Measurements from ENCODE around the gene CCDC142.

CCDC142 gene

GRCh38 chr2:74482801-74483674 is at the start of gene CCDC142, which contains the start of gene TTC31:
Gene CCDC142, minus strand, starts transcription at chr2:74482998. Its CDS starts 161 bp downstream, at chr2:74482837.
Gene TTC31, plus strand, starts transcription at chr2:74483081. Its CDS starts 15 bp downstream, at chr2:74483096.
- DNase-seq: peak; percentile 94

DNA sequence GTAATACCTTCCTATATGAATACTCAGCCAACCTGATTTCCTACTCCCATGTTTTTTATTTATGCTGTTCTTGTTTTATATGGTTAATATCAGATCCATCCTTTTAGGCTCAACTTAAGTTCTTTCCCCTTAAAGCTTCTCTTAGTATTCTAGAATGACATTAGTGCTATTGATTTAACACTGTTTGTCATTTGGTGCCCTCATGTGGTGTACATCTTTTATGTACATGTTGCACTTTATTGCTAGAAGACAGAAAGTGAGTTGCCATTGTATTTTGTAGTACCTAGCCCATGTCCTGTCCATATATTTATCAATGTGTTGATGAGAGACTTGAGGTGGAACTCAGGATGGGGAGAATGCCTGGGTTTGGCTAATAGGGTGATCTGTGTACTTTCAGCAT is 49.4 kb upstream of the CCDC142 start:
- no peak for DNase-seq

GRCh38 chr2:74531666-74532065 is 48.9 kb upstream of the CCDC142 start:
- DNase-seq: no peak

DNA sequence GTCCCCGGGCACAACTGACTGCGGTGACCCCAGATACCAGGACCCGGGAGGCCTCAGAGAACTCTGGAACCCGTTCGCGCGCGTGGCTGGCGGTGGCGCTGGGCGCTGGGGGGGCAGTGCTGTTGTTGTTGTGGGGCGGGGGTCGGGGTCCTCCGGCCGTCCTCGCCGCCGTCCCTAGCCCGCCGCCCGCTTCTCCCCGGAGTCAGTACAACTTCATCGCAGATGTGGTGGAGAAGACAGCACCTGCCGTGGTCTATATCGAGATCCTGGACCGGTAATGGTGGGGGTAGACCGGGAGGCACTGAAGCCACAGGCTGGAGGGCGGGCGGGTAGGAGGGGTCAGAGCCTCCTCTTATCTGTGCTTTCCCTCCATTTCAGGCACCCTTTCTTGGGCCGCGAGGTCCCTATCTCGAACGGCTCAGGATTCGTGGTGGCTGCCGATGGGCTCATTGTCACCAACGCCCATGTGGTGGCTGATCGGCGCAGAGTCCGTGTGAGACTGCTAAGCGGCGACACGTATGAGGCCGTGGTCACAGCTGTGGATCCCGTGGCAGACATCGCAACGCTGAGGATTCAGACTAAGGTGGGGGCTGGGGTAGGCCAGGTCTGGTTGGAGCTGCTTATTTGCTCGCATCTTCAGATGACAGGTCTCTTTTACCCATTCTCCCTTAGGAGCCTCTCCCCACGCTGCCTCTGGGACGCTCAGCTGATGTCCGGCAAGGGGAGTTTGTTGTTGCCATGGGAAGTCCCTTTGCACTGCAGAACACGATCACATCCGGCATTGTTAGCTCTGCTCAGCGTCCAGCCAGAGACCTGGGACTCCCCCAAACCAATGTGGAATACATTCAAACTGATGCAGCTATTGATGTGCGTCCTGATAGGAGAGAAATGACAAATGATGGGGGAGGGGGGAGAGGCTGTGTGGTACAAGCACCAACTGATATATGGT is 47.7 kb upstream of the CCDC142 start:
- peak; percentile 68 for DNase-seq

- DNase-seq: peak; percentile 95
Observed at GRCh38 chr2:74529357-74530238, 46.8 kb upstream of the CCDC142 start, which contains the start of the genes AUP1 and HTRA2. Gene AUP1, minus strand, starts transcription at chr2:74529706. Its CDS starts 77 bp downstream, at chr2:74529629. Gene HTRA2, plus strand, starts transcription at chr2:74529933. Its CDS starts 74 bp downstream, at chr2:74530007.

DNA sequence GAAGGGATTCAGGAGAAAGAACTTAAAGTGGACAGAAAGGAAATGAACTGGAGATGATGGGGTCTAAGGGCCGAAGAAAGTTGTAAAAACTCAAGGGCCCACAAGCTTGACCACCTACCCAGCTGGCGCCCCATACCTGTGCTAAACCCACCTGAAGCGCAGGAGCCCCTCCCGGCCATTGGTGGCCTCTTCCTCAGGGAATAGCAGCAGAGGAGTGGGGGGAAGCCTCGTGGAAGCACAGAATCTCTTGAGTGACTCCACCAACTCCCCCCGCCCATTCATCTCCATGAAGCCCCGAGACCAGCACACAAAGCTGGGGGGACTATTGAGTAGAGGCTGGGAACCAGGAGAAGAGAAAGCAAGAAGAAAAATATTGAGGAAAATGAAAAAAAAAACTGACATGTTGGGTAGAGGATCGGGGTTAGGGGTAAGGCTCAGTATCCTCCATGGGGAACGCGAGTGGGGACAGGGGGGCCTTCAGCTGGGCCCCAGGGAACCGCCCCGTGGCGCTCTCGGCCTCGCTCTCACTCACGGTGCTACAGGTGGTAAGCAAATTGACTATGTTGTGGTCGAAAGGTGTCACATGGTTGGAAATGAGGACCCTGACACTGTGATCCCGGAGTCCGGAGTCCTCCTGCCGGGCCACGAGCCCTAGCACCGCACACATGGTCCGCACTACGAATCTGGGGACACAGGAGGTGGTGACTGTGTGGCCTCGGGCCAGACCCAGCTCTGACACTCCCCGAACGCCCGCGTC is 46.0 kb upstream of the CCDC142 start:
- DNase-seq: peak; percentile 33

DNA sequence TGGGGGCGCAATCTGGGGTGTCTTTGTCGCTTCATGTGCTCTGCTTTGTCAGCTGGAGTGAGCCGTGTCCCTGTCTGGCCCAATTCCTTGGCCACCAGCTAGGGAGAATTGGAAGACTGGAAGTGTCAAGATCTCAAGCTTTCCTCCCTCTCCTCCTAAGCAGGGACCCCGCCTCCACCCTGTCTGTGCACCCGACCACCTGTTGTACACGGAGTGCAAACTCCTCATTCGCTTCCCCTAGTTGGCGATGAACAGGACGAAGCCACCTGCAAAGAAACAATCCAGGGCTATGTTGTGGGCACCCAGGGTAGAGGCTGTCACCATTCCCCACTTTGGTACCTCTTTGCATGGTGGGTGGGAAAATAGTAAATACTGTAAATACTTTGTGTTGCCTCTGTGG is 44.9 kb upstream of the CCDC142 start:
- DNase-seq: no peak

DNA sequence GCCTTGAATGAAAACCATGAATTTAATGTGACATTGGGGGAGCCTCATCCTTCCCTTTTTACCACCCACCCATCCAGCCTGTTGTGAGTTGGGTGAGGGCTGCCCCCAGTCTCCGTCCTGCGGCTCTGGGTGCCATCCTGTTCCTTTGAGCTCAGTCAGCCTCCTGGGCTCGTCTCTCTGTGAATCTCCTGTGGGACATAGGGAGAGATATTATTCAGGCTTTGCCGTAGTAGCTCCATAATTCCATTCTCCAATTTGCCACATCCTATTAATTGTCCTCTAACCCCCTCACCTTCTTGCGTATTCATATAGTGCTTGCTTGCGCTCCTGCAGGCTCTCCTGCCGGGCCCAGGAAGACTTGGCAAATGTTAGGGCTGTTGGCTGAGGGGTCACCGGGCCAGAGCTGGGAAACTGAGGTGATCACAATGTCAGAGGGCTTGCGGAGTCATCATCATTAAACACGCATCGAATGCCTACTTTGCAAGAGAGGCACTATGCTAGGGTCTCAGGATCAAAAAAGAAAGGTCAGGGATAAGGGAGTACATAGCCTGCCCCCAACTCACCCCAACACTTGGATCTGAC is 43.9 kb upstream of the CCDC142 start:
- DNase-seq: no peak

- peak; percentile 69 for DNase-seq
Observed at GRCh38 chr2:74525717-74526648, 43.2 kb upstream of the CCDC142 start, which contains the start of gene DQX1. Gene DQX1, minus strand, starts transcription at chr2:74526231. Its CDS starts 502 bp downstream, at chr2:74525729.

GRCh38 chr2:74524955-74525716 is 42.3 kb upstream of the CCDC142 start:
- DNase-seq: no peak

DNA sequence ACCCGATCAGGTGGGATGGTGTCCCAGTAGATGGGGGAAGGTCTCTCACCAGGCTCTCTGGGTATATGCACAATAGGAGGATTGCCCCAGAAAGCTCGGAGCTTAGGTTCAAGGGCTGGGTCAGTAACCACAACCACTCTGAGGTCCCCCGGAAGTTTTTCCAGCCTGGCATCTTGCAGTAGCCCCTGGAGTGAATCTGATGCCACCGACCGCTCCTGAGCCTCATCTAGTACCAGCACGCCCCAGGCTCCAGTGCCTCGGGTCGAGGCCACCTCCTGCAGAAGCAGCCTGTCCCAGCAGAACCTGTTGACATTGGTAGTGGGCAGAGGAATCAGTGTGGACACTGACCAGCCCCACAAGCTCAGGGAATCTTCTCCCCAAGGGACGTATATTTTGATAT is 41.2 kb upstream of the CCDC142 start:
- no peak for DNase-seq

DNA sequence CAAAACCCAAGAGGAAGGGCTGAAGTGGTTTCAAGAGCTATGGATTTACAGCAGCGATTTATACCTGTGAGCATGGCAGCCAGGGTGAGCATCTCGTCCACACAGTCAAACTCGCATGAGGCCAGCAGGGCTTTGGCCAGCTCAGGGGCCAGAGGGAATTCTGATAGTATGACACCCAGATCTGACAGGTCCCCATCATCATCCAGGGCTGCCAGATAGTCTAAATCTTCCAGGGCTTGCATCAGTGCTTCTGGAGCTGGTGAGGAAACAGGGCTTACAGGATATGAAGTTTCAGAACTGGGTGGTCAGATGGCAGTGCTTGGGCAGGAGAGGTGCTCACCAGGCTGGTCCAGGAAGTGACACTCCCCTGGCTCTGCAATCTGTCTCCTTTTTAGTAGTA is 39.7 kb upstream of the CCDC142 start:
- DNase-seq: no peak

GRCh38 chr2:74516650-74517049 is 33.9 kb upstream of the CCDC142 start:
- no peak for DNase-seq

GRCh38 chr2:74515981-74516633 is 33.3 kb upstream of the CCDC142 start:
- peak; percentile 79 for DNase-seq

DNA sequence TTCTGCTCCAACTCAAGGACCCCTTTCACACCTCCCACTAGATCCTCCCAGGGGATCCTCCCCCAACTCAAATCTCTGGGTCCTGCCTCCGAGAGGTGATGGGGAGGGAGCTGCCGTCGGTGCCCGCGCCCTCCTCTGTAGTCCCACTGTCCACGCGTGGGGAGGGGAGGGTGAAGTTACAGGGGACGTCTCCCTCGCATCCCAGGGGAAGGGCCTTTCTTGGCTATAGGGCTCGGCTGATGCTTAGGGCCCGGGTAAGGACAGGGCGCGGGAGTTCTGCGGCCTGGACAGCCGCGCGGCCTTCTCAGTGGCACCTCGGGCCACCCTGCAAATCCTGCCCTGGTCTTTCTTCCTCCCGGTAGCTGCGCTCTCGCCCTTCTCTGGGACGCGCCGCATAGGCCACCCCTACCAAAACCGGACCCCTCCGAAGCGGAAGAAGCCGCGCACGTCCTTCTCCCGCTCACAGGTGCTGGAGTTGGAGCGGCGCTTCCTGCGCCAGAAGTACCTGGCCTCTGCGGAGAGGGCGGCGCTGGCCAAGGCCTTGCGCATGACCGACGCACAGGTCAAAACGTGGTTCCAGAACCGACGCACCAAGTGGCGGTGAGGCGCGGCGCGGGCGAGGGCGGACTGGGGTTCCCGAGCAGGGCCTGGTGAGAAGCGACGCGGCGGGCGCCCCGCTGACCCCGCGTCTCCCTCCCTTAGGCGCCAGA is 32.6 kb upstream of the CCDC142 start:
- DNase-seq: no peak

GRCh38 chr2:74514368-74515270 is 31.8 kb upstream of the CCDC142 start, which contains the start of gene TLX2:
Gene TLX2, plus strand, starts transcription at chr2:74514450. Its CDS starts 357 bp downstream, at chr2:74514807.
- DNase-seq: no peak

All from CD4-positive, alpha-beta T cell treated with Interleukin-15 for 1 hour (primary cell).